ENCODE measurements around the gene GPR87.

GPR87 gene, protein sequence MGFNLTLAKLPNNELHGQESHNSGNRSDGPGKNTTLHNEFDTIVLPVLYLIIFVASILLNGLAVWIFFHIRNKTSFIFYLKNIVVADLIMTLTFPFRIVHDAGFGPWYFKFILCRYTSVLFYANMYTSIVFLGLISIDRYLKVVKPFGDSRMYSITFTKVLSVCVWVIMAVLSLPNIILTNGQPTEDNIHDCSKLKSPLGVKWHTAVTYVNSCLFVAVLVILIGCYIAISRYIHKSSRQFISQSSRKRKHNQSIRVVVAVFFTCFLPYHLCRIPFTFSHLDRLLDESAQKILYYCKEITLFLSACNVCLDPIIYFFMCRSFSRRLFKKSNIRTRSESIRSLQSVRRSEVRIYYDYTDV

DNA sequence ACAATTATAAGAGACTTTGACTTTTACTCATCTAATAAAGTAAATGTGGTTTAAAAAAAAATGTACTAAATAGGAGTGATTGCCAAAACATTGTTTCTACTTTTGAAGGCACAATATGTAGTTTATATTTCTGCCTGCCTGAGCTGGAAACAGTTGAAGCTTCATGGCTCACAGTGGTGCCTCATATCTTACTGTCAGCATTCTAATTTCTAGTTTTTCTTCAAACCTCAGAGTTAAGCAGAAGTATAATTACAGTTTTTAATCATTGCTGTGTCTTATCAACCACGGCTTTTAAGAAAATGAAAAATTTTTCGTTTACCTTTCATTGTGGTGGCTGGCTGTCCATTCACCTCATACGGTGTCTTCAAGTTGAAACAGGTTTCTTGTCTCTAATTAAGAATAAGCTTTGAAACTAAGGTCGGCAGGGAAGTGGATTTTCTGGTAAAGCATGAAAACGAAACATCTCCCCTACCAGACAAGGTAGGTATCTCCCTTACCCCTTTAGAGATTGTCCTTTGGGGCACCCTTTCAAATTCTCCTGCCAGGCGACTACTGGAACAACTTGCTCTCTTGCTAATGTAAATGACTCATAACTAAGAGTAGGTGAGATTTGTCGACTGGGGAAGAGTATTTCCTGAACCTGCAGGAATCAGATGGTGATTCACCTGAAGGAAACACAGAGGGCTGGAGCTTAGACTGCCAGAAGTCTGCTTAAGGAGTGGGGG, at the start of gene GPR87:
Gene GPR87 (minus strand): TSS at position 554 of the 725 bp plus-strand sequence. CDS start 16,720 bp downstream, outside the sequence.
- TF ChIP-seq, protein P1, sequence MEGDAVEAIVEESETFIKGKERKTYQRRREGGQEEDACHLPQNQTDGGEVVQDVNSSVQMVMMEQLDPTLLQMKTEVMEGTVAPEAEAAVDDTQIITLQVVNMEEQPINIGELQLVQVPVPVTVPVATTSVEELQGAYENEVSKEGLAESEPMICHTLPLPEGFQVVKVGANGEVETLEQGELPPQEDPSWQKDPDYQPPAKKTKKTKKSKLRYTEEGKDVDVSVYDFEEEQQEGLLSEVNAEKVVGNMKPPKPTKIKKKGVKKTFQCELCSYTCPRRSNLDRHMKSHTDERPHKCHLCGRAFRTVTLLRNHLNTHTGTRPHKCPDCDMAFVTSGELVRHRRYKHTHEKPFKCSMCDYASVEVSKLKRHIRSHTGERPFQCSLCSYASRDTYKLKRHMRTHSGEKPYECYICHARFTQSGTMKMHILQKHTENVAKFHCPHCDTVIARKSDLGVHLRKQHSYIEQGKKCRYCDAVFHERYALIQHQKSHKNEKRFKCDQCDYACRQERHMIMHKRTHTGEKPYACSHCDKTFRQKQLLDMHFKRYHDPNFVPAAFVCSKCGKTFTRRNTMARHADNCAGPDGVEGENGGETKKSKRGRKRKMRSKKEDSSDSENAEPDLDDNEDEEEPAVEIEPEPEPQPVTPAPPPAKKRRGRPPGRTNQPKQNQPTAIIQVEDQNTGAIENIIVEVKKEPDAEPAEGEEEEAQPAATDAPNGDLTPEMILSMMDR (IDR thresholded peaks at IDR 0.05; ENCODE audit: low read length, missing control alignments) = no peak
- H3K4me3 ChIP-seq (replicated peaks; ENCODE audit: low read depth, low read length) = no peak within 1 kb of the TSS
- no peak for DNase-seq (ENCODE audit: low read depth)

DNA sequence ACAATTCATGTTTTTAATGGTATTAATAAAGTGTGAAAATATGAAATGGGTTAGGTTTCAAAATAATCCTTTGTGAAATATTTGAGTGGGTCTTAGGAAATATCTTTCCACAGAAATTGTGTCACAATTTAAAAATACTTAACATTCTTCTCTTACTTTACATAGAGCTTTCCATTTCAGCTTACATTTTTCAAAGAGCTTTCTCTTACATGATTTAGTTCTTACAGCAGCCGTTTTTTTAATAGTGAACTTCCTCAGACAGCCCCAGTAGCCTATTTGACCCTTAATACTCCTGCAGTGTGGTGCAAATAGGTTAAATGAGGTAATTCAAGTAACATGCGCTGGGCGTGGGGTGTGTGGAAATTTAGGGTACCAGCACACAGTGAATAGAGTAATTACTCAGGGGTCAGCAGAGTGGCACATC, 46.1 kb upstream of the GPR87 start:
- TF ChIP-seq, protein P1 (IDR thresholded peaks at IDR 0.05; ENCODE audit: low read length, missing control alignments) = no peak
- peak; percentile 34 for DNase-seq (ENCODE audit: low read depth)
- no peak overlapping the region for H3K4me3 ChIP-seq (replicated peaks; ENCODE audit: low read depth, low read length)

DNA sequence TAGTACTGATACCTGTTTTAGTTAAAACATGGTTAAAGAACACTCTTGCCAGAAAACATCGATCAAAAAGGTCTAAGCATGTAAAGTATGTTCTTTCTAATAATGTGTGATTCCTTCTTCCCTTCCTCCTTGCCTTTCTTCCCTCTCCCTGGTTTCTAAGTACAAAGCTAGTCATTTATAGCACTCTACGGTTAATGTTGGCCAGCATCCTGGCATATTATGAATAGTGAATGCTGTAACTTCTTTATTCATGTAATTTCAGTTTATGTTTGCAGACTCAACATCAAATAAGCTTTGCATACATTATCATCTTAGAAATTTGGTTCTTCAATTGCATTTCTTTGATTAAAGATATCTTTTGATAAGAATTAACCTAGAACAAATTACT, 40.8 kb upstream of the GPR87 start:
- DNase-seq (ENCODE audit: low read depth) = no peak
- TF ChIP-seq, protein P1 (IDR thresholded peaks at IDR 0.05; ENCODE audit: low read length, missing control alignments) = no peak
- H3K4me3 ChIP-seq (replicated peaks; ENCODE audit: low read depth, low read length) = no peak overlapping the region

DNA sequence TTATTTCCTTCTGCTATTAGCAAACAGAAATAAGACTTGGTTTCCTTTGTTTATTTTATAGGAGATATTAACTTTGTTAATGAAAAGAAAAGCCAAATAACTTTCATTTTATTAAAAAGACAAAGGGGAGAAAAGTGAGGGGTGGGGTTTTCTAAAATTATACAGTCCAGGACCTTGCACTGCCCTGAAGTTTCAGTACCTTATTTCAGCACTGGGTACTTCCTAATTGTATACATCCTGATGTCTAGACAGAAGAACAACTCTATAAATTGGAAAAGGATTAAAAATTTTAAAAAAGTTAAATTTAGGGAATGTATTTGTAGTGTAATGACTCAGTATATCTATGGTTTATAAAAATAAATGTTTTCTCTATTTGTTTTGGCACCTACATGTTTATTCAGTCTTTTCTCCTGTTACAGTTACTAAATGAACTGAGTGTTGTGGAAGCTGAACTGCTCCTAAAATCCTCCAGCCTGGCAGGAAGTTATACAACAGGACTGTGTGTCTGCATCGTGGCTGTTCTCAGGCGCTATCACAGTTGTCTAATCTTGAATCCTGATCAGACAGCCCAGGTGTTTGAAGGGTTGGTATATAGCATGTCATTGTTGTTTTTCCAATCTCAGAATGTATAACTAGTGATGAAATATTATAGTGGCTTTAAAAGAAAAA, 40.3 kb upstream of the GPR87 start:
- TF ChIP-seq, protein P1 (IDR thresholded peaks at IDR 0.05; ENCODE audit: low read length, missing control alignments) = no peak
- no peak overlapping the region for H3K4me3 ChIP-seq (replicated peaks; ENCODE audit: low read depth, low read length)
- peak; percentile 20 for DNase-seq (ENCODE audit: low read depth)

DNA sequence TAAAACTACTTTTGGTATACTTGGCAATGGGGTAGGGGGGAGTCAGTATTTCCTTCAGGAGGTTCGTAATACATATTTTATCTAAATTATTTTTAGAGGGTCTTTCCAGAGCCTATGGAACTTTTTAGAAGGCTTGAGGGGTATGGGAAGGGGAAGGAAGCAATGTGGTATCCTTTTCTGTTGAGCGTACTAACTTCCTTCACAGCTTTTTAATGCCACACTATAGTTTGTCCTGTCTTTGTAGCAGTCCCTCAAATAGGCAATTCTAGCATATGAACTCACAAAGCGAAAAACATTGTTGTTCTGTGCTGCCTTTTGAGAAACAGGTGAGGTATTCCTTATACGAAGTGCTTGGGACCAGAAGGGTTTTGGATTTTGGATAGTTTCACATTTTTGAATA, 35.0 kb upstream of the GPR87 start:
- TF ChIP-seq, protein P1 (IDR thresholded peaks at IDR 0.05; ENCODE audit: low read length, missing control alignments) = no peak
- no peak overlapping the region for H3K4me3 ChIP-seq (replicated peaks; ENCODE audit: low read depth, low read length)

DNA sequence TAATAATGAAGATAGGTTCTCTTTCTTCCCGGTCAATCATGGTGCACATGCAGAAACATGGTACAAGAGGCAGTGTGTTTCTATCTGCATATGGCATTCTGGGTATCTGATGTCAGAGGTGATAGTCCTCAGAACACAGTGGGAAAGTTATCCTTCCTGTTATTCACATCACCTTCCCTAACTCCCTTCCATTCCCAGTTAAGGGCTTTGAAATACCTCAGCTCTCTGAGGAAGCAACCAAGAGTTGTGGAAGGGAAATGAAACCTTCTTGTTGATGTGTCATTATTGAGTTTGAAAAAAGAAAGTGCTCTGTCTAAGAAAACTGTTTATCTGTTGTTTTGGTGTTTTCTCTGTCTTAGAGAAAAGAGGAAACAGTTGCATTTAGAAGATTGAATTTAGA, 34.6 kb upstream of the GPR87 start:
- TF ChIP-seq, protein P1 (IDR thresholded peaks at IDR 0.05; ENCODE audit: low read length, missing control alignments) = no peak
- H3K4me3 ChIP-seq (replicated peaks; ENCODE audit: low read depth, low read length) = no peak overlapping the region
- DNase-seq (ENCODE audit: low read depth) = no peak

More for the DNA sequence above, 35.0 kb upstream of the GPR87 start:
- DNase-seq (ENCODE audit: low read depth) = no peak
